GM19240 (cell line): ENCODE results near the gene GID4.
A peak's percentile ranks its signal among the peaks of the same experiment; 100 is the strongest.

Source experiments
- DNase-seq: peaks from one replicate; pipeline ENCODE4 v3.0.0; 2011; ENCODE audit warnings: low spot score; ENCODE audit not compliant: insufficient read length

Gene GID4

DNA sequence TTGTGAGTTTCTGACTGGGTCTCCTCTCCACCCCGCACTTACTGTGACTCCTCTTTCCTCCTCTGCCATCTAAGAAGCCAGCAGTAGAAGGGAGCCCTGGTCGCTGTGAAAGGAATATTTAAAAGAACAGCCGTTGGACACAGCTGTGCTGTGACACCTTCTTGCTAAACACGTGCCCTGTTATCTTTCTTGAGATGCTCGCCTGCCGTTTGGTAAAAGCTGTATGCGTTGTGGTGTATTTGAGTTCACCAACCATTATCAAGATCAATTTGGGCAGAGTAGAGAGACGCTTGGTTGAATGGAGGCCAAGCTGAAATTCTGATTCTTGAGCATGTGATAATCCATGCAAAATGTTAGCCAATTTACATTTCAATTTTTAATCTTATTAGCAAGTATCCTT lies 3.8 kb downstream of the GID4 start:
- no peak for DNase-seq

DNA sequence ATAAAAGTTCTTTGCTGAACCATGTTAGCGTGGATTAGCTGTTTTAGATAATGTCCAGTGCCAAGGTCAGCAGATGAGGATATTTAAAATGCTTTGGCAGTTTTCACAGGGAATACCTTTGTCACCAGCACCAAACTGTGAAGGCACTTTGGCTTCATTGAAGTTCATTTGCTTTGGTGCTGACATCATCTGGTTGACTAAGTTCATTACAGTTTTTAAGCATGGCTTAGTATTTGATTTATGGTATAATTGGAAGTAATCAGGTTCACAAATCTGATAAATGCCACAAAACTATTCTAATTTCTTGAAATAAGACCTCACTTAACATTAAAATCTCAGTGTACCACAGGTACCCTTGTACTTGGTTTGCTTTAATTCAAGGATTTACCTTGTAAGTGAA lies 4.3 kb downstream of the GID4 start:
- no peak for DNase-seq

- no peak for DNase-seq
Measured at GRCh38 chr17:18044609-18045008, 5.4 kb downstream of the GID4 start.

- no peak for DNase-seq
Measured at GRCh38 chr17:18045691-18046350, 6.6 kb downstream of the GID4 start.

GRCh38 chr17:18055597-18055996 lies 16.4 kb downstream of the GID4 start:
- no peak for DNase-seq

GRCh38 chr17:18056214-18056613 lies 17.0 kb downstream of the GID4 start:
- DNase-seq: no peak

DNA sequence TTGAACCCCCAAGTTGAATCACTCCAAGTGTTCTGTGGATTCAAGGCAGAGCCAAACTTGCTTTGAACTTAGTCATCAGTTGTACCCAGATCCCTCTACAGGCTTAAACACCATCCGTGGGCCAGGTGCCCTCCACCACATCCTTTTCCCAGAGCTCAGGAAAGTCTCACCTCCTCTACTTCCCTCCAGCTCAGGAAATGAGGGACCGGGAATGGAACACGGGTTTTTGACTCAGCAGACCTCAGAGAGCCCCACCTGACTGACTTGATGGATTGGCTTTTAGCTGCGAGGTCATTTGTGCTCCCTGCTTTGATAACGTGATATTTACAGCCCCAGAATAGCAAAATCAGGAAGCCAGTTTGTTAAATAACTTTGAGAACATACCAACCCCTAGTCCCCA lies 20.1 kb downstream of the GID4 start:
- DNase-seq: no peak

DNA sequence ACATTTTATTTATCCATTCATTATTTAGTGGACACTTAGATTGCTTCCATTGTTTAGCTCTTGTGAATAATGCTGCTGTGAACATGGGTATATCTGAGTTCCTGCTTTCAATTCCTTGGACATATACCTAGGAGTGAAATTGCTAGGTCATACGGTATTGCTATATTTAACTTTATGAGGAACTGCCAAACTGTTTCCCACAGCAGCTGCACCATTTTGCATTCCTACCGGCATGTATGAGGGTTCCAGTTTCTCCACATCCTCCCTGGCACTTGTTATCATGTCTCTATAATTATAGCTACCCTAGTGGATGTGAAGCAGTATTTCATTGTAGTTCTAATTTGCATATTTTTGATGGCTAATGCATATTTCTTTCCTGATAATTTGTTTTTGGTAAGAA lies 24.8 kb downstream of the GID4 start:
- no peak for DNase-seq

GRCh38 chr17:18065546-18065945 lies 26.3 kb downstream of the GID4 start:
- DNase-seq: no peak

GRCh38 chr17:18066866-18067265 lies 27.7 kb downstream of the GID4 start:
- no peak for DNase-seq

DNA sequence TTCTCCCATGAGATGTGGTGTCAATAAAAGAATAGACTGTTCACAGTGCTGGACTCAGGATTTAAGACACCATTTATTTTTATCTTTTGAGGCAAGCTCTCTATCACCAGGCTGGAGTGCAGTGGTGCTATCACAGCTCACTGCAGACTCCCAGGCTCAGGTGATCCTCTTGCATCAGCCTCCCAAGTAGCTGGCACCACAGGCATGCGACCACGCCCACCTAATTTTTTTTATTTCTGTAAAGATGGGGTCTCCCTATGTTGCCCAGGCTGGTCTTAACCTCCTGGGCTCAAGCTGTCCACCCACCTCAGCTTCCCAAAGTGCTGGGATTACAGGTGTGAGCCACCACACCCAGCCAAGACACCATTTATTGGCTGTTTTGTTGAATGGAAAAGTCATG lies 29.9 kb downstream of the GID4 start:
- DNase-seq: no peak

- DNase-seq: no peak
Measured at GRCh38 chr17:18070861-18071340, 31.7 kb downstream of the GID4 start.

DNA sequence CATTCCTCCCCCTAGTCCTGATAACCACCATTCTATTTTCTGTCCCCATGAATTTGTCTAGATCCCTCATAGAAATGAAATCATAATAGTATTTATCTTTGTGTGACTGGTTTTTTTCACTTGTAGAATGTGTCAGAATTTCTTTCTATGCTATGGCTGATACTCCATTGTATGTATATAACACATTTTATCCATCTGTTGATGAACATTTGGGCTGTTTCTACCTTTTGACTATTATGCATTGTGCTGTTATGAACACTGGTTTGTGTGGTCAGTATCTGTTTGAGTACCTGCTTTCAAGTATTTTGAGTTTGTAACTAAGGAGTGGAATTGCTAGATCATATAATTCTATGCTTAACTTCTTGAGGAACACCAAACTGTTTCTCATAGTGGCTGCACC lies 32.5 kb downstream of the GID4 start:
- no peak for DNase-seq

GRCh38 chr17:18074566-18075272 lies 35.5 kb downstream of the GID4 start:
- DNase-seq: no peak

GRCh38 chr17:18076936-18077335 lies 37.7 kb downstream of the GID4 start:
- DNase-seq: no peak

DNA sequence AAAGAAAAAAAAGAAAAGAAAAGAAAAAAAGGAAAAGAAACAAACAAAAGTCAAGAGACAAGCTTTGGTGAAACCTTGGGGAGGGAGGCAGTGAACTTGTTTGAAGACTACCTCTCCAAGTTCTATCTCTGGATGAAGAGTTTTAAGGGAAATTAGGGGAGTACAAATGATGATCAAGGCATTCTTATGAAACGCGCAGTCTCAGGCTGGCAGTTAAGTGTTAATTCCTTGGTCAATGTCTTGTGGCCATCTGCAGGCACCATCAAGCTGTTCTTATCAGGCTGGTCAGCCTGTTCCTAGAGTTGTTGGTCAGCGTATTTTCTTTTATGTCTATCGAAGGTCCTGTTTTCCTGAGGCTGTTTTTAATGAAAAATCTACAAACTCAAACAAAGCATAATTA lies 40.3 kb downstream of the GID4 start:
- no peak for DNase-seq

DNA sequence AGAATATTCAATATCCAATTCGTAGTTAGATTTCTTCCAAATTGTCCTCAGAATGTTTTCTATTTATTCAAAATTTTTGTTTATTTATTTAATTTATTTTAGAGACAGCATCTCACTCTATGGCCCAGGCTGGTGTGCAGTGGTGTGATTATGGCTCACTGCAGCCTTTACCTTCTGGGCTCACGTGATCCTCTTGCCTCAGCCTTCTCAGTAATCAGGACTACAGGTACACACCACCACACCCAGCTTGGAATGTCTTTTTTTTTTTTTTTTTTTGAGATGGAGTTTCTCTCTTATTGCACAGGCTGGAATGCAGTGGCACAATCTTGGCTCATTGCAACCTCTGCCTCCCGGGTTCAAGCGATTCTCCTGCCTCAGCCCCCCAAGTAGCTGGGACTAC lies 45.0 kb downstream of the GID4 start:
- no peak for DNase-seq

GRCh38 chr17:18087610-18088491 lies 48.6 kb downstream of the GID4 start, which contains the start of gene DRG2:
DRG2 (plus strand) TSS chr17:18087948; CDS start chr17:18088024, 76 bp downstream.
- peak; percentile 92 for DNase-seq

GRCh38 chr17:18089613-18090012 lies 50.4 kb downstream of the GID4 start:
- no peak for DNase-seq

DNA sequence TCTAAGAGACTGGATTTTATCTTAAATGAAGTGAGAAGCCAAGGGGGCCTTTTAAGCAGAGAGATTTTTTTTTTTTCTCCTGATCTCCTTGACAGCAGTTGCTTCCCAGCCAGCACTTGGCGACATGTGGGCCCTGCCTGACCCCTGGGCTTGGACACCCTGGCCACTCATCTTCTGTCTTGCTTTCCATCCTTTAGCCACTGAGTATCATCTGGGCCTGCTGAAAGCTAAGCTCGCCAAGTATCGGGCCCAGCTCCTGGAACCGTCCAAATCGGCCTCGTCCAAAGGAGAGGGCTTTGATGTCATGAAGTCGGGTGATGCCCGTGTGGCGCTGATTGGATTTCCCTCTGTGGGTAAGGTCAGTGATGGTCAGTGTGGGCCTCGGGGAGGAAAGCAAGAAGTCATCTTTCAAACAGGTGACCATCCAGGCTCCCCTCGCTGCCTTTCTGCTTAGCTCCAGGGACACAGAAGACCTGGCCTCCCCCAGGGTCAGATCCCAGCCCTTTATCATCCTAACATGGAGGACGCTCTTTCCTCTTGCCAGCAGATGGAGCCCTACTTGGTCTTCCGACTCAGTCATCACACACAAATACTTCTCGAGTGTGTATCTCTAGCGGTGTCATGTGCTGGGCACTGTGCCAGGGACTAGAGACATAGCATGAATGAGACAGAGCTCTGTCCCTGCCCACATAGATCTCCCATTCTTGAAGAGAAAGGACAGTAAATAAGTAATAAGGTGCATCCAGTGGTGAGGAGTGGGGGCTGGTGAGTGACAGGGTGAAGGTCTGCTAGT lies 54.6 kb downstream of the GID4 start:
- no peak for DNase-seq

DNA sequence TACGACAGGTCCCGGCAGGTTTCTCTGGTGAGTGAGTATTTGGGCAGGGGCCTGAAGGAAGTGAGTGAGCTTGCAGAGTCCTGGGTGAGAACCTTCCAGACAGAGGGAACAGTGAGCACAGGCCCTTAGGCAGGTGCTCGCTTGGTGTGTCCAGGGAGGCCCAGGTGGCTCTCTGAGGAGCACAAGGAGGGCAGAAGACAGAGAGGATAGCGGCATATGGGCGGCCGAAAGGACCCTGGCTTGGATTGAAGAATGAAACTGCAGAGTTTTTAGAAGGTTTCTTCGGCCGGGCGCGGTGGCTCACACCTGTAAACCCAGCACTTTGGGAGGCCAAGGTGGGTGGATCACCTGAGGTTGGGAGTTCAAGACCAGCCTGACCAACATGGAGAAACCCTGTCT lies 55.2 kb downstream of the GID4 start:
- DNase-seq: no peak
